HG03439 (cell line): ENCODE results near the gene NFKB1.

ENCODE experiments used
- ATAC-seq: cut with Tn5 transposase; IDR thresholded peaks from one replicate; pipeline ENCODE4 v1.9.1; 2021; ENCODE audit warnings: mild to moderate bottlenecking, moderate library complexity; ENCODE audit not compliant: unreplicated experiment

NFKB1 gene

GRCh38 chr4:102623622-102624021 is 122.5 kb downstream of the NFKB1 start:
- no peak for ATAC-seq

- ATAC-seq: no peak
Observed at GRCh38 chr4:102624505-102624904, 123.3 kb downstream of the NFKB1 start.

DNA sequence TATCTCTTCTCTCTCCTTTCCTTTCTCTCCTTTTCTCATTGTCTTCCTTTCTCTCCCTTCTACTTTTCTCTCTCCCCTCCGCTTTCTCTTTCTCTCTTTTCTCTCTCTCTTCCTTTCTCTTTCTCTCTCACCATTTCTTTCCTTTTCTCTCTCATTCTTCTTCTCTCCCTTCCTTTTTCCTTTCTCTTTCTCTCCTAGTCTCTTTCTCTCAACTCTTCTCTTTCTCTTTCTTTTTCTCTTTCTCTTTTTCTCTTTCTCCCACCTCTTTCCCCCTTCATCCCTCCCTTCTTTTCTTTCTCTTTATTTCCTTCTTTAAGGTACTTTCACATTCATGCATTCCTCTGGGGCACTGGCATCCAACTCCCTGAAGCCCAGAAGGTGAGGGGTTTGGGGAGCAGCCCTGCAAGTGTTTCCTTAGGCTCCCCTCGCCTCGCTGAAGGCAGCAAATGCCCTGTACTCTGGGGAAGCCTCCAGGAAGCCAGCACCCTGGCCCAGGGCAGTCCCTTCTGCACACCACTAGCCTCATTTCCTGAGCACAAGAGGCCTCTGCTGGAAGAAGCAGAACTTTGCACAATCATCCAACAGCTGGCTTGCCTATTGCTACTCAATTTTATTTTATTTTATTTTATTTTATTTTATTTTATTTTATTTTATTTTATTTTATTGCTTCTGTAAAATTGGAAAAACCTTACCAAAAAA is 124.2 kb downstream of the NFKB1 start:
- ATAC-seq: peak; percentile 86

GRCh38 chr4:102627831-102628523 is 126.8 kb downstream of the NFKB1 start:
- ATAC-seq: no peak

- no peak for ATAC-seq
Observed at GRCh38 chr4:102629673-102630072, 128.5 kb downstream of the NFKB1 start.

GRCh38 chr4:102631616-102632015 is 130.5 kb downstream of the NFKB1 start:
- no peak for ATAC-seq

- no peak for ATAC-seq
Observed at GRCh38 chr4:102632241-102633065, 131.3 kb downstream of the NFKB1 start.

DNA sequence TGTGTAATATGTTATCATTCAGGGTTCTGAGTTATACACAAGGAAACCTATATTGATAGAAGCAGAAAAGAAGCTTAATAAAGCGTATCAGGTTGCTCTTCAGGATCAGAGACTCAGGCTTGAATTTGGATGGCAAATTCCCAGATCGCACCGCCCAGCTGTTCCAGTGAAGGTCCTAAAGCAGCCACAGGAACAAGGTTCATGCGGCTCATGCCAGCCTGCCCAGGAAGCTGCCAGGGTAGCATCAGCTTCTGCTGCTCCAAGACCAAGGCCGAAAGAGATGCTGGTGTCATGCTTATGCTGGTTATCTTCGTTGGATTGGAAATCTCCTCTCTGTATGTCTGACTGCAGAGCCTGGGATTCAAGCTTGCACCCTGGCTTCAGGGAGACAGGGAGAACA is 131.9 kb downstream of the NFKB1 start:
- no peak for ATAC-seq

DNA sequence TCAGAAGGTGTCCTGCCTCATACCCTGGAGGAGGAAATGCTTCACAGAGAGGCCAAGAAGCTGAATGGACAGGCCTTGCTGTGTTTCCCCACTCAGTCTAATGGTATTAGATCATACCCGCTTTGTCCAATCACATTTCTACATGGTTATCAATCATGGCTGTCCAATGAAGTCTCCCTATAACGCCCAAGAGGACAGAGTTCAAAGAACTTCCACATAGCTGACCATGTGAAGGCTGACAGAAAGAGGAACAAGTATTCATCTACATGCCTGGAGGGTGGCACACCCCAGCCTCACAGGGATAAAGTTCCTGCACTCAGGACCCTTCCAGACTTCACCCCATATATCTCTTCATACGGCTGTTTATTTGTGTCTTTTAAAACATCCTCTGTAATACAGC is 136.2 kb downstream of the NFKB1 start:
- no peak for ATAC-seq

- no peak for ATAC-seq
Observed at GRCh38 chr4:102638621-102639020, 137.5 kb downstream of the NFKB1 start.

DNA sequence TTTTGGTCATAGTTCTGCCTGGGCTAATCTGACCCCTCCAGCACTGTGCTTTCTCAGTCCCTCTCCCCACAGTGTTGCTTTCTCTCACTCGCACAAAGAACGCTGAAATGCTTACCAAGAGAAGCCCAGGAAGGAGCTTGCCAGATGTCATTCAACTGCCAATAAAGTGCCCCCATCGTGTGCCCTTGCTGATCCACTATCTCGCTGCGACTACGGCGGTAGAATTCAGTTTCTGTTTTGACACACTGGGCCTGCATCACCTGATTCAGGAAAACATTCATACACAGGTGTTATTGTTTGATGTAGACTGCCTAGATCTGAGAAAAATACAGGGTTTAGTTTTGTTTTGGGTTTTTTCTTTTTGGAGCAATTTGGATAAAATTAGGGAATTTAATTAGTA is 138.4 kb downstream of the NFKB1 start:
- ATAC-seq: no peak

DNA sequence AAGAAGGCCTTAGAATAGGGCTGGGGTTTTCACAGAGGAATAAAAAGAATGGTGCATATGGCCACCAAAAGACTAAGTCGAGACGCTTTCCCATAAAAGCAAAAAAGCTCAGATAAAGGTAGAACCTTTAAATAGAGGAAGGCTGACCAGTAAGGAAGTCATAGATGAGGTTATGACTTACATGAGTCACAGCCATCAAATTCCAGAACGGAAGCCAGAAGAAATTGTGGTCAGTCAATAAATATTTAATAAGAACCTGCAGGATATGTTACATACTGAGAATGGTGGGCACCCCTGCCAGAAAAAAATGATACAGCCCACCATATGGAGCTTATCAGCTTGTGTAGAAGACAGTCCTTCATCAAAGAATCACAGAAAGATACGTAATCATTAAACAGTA is 139.5 kb downstream of the NFKB1 start:
- no peak for ATAC-seq

DNA sequence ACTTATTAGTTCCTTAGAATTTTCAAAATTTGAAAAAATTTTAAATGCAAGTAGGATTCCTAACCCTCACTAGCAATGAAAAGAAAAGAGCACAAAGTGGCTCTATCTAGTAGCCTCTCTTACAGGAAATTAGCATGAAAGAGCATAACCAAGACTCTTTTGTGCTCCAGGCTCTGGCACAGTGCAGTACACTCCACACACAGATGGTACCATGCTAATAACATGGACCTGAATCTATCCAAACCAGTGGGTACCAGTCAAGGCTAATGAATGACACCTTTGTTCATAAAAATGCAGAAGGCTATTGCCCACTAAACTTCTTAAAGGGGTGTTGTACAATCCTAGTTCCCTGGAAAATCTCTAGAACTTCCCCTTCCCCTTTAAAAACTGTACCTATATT is 140.6 kb downstream of the NFKB1 start:
- no peak for ATAC-seq

DNA sequence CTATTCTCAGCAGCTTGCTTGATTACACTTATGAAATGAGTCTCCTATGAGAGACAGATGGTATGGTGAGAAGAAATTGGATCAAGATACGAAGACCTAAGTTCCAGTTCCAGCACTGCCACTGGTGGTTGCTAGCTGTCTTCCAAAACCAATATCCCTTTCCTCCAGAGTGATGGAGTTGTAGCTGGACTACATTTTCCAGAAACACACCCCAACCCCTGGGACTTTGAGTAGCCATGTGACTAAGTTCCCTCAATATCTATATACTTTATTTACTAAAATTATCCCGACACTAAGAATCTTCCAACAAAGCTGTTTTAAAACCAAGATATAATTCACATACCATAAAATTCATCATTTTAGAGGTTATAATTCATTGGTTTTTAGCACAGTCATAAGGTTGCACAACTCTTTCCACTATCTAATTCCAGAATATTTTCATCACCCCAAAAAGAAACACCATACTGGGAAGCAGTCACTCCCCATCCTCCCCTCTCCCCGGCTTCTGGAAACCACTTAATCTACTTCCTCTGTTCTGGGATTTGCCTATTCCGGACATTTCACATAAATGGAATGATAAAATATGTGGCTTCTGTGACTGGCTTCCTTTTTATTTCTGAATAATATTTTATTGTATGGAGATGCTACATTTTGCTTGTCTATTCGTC is 141.6 kb downstream of the NFKB1 start:
- ATAC-seq: no peak

- ATAC-seq: no peak
Observed at GRCh38 chr4:102647117-102647516, 146.0 kb downstream of the NFKB1 start.

DNA sequence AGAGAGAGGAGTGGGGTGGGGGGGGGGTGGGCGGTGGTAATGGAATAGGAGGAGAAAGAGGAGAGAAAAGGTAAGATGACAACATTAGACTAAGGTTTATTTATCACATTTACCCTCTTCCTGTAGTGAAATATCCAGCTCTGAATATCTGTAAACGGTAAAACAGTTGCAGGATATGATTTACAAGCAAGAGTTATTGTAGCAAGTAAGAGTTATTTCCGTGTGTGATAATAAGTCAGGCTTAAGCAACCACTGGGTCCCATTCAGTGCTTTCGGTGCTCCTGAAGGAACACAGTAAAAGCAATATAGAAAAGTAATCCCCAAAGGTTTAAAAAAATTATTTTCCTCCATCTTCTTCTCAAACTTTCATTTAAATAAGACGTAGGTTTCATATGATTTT is 156.0 kb downstream of the NFKB1 start:
- no peak for ATAC-seq

GRCh38 chr4:102663073-102663472 is 161.9 kb downstream of the NFKB1 start:
- no peak for ATAC-seq

GRCh38 chr4:102665527-102665926 is 164.4 kb downstream of the NFKB1 start:
- no peak for ATAC-seq
